AML-193 (cell line): ENCODE results near the gene ADAMTS17.
"Not testable (repeated sequence)": the region's sequence is repeated elsewhere in the genome, so short reads cannot be mapped to it uniquely, and the experiment has no call there.

Experiments
- DNase-seq, 2 experiments: peaks; one replicate each; lab custom pipeline; 2025; lab: John Stamatoyannopoulos, UW

ADAMTS17 gene

DNA sequence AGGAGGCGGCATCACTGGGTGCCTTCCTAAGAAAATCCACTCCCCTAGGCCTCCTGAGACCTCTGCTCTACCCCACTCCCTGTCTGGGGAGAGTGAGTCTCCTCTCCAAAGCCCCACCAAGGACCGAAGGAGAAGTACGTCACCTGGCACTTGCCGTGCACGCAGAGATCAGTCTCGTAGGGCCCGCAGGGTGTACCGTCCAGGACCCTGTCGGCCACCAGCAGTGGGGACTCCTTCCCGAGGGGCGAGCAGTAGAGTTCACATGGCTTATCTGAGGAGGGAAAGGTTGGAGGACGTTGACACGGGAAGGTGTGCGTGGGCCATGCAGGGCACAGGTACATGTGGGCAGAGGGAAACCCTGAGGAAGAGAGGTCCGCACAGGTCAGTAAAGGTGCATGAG is 232.9 kb downstream of the ADAMTS17 start:
- DNase-seq = no peak

DNA sequence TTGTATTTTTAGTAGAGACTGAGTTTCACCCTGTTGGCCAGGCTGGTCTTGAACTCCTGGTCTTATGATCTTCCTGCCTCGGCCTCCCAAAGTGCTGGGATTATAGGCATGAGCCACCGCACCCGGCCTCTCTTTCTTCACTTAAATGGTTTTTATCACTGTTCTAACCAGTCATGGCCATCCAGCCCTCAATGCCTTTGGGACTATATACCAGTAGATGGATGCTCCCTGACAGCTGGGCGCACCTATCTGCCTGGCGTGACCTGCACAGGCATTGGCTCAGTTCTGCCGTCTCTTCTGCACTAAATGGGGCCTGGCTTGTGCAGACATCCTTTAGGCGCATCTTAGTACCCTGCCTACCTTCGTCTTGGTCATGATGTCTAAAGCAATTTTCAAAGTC is 233.4 kb downstream of the ADAMTS17 start:
- no peak for DNase-seq

DNA sequence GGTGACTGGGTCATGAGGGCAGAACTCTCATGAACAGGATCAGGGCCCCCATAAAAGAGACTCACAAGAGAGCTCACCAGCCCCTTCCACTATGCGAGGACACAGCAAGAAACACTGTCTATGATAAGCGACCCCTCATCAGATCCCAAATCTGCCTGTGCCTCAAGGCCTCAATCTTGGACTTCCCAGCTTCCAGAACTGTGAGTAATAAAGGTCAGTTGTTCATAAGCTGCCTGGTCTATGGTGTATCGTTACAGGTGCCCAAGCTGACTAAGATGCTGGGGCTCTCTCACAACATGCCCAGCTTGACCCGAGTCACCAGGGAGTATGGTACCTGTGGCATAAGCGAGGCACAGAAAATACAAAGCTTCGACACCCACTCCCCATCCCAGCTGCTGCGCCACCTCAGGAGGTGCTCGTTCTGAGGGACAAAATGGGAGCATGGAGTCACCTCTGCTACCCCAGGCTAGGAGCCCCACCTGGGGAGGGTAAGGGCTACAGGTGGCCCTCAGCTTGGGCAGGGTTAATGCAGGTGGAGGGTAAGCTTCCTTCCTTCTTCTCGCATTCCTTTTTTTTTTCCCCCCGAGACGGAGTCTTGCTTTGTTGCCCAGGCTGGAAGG is 234.1 kb downstream of the ADAMTS17 start:
- no peak for DNase-seq

DNA sequence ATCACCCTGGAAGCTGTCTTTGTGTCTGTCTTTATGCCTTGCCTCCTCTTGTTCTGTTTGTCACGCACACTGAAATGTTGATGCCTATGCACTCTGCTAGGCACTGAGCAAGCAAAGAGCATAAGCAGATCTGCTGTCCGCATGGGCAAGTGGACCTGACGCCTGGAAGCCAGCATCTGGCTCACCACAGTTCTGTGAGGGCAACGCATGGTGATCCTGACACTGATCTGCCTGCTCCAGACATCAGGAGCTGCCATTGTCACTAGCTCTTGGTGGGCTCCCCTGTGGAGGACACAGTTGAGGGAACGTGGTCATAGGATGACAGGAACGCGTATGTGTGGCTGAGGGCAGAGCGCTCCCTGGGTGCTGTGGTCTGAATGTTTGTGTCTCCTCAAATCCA is 234.6 kb downstream of the ADAMTS17 start:
- DNase-seq = no peak

DNA sequence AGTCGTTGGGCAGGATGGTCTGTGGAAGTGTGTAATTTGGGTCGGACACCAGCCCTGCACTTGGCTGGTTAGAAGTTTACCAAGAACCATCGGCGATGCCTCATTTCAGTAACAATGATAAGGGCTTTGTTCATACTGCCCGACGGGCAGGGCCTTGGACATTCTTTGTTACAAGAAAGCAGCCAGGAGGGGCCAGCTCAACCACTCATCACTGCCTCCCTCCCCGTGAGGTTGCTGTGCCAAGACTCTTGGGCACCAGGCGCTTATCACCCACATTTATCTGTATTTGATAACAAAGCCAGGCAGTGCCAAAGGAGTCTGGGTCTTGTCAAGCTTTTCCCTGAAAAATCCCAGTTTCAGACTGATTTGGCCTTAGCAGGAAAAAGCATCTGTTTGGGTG is 235.0 kb downstream of the ADAMTS17 start:
- DNase-seq = no peak

DNA sequence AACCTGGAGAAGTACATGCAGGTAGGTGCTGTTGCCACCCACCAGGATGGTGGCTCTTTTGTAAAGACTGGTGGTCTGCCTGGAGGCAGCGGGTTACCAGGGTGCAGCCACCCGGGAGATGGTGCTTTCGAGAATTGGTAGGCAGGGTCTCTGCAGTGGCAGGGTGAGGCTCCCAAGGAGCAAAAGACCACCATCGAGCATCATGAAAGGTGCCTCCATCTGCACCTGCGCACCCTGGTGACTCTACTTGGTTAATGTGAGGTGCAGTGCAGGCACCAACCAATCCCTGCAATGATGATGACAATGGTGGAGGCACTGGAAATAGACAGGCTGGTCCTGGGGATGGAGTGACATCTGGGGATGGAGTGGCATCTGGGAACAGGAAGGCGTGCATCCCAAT is 236.7 kb downstream of the ADAMTS17 start:
- no peak for DNase-seq

DNA sequence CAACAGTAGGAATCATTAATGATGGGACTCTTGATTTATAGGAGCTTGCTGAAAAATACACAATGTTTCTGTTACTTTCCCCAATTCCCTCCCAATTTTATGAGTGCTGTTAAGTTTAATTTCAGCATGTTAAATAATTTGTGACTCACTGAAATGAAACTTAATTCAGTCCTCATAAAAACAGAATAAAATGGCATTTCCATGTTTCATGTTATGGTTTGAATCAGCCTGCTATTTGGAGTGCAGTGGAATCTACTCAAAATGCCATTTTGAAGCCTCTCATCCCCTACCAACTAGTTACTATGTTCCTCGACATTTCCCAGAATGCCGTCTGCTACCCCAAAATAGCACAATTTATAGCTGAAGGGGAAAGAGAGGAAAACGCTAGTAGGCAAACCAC is 237.5 kb downstream of the ADAMTS17 start:
- no peak for DNase-seq

DNA sequence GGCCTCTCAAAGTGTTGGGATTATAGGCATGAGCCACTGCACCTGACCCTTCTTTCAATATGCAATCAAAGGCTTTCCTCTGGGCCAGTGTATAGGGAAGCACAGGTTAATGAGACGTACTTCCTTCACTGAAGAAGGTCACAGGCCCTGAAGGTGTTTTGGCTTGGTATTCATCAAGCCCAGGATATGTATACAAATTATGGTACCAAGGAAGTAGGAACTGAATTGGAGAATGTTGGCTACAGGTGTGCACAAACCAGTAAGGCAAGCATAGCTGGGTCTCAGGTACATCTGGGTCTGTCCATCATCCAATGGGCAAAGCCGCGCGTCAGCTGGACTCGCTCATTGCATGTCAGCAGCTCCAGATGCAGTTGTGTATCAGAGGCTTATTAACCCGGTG is 237.9 kb downstream of the ADAMTS17 start:
- DNase-seq = no peak

DNA sequence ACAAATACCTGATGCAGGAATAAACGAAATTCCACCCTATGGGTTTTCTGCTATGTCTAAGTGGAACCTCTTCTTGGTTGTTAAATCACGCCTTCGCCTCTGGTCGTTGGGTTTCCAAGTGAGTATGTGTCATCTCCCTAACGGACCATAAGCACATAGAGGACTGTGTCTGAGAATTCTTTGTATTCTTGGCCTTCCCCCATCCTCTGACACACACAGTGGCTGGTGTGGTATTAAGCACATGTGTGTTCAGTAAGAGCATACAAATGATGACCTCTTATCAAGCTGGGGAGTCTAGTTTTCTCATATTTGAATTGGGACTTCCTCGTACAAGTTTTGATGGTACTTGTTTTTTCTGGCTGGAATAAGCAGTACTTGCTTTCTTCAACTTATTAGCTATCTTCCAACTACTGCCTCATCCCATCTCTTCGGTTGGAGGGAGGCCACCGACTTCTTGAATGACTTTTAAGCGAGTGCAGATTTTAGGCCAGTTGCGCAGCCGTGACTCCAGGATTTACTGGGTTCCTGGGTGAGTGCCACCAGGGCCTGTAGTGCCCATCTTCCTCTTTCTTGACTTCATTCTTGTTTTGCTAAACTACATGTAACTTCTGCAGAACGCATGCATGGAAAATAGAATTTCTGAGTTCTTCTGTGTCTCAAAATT is 240.2 kb downstream of the ADAMTS17 start:
- no peak for DNase-seq

DNA sequence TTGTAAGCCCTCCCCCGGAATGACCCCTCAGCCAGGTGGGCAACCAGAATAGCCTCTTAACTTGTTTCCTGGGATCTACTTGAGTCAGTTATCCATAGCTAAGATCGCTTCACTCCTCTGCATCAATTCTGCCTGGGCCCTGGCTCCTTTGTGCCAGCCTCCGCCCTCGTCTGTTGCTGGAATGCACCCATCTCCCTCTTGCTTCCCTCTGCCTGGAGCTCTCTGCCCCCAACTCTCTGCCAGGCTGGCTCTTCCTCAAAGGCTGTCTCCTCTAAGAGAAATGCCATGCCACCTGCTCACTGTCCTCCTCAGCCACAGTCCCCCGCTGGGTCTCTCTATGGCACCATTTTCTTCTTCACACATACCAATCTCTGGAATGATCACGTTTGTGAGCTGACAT is 240.8 kb downstream of the ADAMTS17 start:
- no peak for DNase-seq

DNA sequence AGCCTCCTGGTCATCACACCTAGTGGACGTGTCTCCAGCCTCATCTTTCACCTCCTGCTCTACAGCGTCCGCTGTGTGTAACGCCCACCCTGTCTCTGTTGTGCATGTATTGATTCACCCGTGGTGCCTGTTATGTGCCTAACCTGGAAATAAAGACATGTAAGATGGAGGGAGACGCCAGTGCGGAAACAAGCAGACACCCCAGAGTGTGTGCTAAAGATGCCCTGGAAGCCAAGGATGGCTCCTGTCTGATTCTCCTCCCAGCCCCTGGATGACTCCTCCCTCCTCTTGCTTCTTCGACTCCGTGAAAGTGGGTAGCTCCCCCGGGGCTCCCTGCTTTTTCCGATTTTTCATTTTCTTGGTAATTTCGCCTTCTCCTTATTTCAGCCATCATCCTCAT is 241.8 kb downstream of the ADAMTS17 start:
- no peak for DNase-seq

DNA sequence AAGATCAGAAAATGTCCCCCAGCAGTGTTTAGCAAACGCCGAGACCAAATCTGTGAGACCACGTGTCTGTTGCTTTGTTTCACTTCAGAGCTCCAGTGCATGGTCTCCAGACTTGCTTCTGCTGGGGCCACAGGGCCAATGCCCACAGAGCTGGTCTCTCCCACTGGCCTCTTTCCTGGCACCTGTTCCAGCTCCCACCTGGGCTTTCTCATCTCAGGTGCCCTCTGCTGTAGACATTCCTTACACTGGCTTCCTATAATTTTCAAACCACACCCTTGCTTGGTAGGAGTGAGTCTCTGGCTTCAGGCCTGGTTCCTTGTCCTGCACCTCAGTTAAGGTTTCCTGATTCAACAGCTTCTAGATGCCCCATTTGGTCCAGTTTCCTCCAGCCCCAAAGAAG is 243.1 kb downstream of the ADAMTS17 start:
- no peak for DNase-seq

DNA sequence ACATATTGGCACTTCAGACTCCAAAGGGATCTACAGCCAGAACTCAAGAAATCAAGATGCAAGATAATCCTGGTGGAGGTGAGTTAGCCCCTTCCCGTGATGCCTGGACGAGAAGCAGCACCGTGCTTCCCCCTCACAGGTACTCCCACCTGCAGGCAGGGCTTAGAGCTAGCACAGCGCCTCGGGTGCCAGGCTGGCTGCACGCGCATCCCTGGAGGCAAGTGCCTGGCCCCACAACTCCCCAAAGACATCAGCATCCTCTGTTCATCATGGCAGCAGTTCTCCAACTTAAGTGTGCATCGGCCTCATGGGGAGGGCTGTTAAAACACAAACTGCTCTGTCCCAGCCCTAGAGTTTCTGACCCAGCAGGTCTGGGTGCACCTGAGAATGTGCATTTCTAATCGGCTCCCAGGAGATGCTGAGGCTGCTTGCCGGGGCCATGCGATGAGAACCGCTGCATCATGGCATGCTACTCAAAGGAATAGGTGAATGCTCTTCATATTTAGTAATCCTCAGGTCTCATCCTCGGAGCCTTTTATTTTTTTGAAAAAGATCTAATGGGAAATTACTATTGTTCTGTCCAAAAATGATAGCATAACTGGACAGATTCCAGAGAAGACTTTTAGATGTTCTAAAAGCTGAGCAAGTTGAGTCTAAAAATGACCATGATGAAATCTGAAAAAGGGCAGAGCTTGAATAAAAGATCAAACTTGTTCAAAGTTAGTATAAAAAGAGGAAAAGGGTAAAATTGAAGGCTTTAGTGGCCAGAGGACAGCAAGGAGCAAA is 244.2 kb downstream of the ADAMTS17 start:
- DNase-seq = no peak

DNA sequence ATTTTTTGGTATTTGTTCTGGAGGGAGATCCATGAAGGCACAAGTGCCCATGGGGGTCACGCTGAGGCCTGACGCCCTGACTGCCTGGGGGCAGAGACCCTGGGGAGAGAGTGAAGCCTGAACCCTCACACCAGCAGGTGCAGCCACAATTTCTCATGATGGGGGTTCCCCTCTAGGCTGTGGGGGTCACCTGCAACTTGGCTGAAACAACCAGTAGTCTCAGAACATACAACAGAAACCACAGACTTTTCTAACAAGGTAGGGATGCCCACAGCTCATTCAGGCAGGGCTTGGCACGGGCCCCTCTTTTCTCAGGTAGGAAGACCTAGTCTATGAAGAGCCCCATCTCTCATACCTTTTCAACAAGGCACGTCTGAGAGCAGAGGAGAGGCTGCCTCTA is 245.1 kb downstream of the ADAMTS17 start:
- DNase-seq = no peak

DNA sequence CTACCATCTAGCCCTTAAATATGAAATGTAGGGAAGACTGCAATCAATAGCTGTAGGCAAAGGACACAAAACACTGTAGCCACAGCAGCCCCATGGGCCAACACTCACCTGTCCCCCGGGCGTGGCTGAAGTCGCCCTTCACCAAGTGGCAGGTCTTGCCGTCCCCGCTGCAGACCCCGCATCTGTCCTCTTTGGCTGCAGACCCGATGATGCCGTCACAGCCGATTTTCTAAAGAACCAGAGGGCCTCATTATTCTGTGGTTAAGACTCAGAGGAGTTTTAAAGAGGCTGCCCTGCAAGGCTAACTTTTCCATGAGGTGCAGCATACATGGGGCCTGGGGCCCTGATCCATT is 245.6 kb downstream of the ADAMTS17 start:
- no peak for DNase-seq

DNA sequence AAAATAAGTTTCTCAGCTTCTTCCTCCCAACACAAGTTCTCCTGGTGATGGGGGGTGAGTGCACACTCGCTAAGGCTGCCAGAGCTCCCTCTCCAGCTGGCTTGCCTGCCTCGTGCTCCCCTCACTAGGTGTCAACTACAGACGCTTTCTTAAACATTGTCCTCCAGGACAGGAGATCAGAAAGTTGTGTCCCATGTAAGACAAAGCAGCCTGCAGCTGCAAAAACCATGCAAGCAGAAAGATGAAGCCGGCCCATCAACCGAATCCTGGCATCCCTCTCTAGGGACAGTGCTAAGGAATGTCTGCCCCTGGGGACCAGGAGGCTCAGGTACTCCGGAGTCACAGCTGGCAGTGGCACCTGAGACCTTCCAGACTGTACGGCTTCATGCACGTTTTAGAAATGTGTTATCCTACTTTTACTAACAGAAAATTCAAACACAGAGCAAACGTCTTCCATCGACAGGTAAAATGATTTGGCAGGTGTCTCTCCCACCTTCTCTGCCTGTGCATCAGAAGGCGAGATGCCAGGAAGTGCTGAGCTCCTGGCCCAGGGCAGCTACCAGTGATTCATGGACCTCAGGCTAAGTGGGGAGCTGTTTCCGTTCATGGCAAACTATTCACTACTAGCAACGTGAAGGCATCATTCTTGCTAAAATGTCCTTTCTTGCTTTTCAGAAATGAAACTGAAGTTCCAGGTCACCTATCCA is 246.1 kb downstream of the ADAMTS17 start:
- DNase-seq = no peak

DNA sequence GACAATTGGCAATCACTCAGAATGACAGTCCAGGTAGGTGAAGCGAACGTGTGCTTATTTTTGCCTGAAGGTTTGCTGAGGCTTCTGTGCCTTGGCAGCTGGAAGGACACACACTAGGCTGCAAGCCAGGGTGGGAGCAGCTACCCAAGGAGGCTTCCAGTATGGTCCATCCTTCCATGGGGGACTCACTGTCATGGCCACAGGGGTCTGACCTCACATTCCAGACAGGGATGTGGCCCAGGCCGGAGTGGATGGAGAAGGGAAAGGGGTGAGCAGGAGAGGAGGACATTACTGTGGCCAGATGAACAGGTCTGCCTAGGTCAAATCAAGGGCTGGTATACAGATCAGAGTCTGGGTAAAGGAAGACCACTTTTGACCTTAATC is 247.7 kb downstream of the ADAMTS17 start:
- DNase-seq = no peak

DNA sequence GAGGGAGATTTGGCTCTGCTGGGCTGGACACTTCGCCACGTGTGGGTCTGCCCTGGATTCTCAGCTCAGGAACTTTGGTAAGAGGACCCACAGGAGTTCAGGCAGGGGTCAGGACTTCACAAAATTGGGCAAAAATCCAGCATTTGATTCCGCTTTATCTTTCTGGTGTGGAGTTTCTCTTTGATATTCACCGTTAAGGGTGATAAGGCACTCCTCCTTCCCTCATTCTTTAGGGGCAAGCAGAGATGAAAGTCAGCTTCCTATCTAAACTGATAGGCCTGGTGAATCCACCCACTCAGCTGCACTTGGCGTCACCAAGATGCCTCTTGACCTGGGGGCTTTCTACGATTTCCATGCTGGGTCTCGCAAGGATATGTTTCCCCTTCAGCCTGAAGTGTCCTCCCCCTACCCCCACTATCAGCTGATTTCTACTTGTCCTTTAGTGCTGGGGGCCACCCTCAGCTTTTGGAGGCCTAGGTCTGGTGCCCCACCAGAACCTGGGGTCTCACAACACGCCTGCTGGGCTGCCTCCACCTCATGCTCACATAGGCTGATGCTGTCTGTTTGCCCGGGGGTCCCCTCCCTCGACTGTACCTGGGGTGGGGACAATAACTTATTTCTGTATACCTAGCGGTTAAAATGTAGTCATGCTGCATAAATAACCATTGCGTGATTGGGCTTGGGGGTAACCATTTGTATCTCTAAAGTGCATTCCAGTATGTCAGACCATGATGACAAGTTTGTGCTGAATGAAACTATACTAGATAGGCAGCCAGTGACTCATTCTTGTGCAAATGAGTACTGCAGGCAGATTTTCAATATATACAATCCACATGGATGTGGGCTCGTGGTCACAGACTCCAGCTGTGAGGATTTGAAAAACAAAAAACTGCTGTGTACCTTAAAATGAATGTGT is 248.3 kb downstream of the ADAMTS17 start:
- DNase-seq = no peak

DNA sequence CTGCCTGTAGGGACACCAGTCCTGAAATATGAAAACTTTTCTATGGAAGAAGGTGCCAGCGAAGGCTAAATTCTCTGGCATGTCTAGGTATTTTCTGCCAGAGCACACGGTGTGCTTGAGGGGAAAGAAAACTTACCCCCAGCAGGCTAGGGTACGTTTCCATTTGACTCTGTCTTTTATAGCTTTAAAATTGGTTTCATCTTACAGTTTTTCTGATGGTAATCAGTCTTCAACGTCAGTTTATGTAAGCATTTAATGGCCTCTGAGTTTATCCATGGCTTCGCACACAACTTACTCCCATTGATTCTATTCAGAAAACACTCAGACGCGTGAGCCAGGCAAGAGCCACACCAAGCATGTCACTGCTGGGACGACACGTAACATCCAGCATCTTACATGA is 249.7 kb downstream of the ADAMTS17 start:
- DNase-seq = no peak

DNA sequence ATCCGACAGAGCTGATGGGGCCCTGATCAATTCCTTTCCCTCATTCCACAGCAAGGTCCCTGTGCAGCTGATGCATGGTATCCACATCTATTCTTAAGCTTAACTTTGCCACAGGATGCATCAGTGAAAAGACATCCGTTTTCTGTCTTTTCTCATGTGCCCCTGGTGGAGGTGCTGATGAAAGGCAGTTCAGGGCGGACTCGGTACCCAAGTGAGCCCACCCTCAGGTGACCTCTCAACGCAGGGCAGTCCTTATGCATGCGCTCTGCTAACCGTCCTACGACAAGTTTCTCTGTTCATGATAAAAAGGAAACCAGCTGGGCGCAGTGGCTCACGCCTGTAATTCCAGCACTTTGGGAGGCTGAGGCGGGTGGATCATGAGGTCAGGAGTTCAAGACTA is 251.4 kb downstream of the ADAMTS17 start:
- DNase-seq = no peak

DNA sequence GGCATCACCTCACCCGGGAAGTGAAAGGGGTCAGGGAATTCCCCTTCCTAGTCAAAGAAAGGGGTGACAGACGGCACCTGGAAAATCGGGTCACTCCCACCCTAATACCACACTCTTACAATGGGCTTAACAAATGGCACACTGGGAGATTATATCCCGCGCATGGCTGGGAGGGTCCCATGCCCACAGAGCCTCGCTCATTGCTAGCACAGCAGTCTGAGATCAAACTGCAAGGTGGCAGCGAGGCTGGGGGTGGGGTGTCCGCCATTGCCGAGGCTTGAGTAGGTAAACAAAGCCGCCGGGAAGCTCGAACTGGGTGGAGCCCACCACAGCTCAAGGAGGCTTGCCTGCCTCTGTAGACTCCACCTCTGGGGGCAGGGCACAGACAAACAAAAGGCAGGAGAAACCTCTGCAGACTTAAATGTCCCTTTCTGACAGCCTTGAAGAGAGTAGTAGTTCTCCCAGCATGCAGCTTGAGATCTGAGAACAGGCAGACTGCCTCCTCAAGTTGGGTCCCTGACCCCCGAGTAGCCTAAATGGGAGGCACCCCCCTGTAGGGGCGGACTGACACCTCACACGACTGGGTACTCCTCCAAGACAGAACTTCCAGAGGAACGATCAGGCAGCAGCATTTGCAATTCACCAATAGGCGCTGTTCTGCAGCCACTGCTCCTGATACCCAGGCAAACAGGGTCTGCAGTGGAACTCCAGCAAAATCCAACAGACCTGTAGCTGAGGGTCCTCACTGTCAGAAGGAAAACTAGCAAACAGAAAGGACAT is 257.5 kb downstream of the ADAMTS17 start:
- not testable (repeated sequence) for DNase-seq
